Right atrium auricular region (tissue), 2 donors: ENCODE measurements around the gene IMPG2. TPM values are rescaled to one million over a fixed set of nuclear protein-coding genes. Genes with fewer than 3 reads are reported as not detected.

Experiments
- DNase-seq: peaks from one replicate; pipeline ENCODE4 v3.0.0-alpha.2; 2019; ENCODE audit warnings: low spot score
- H3K27ac ChIP-seq, 2 donors: fragments of 200-600 bp; sonication (generic); 1 replicate in 1 of 2; 2 replicates in 1 of 2; pipeline ENCODE4 v1.5.1; 2016 to 2019
- H3K27me3 ChIP-seq, 2 donors: fragments of 200-600 bp; sonication (generic); one replicate each; pipeline versions ENCODE4 v1.5.1 to v1.6.0; 2017 to 2019
- H3K36me3 ChIP-seq: fragments of 200-600 bp; sonication (generic); one replicate; pipeline ENCODE4 v1.5.1; 2016
- H3K4me1 ChIP-seq, 2 donors: fragments of 200-600 bp; sonication (generic); one replicate each; pipeline versions ENCODE4 v1.5.1 to v1.6.0; 2017 to 2019
- H3K4me3 ChIP-seq, 2 donors: fragments of 200-600 bp; sonication (generic); 1 replicate in 1 of 2; 2 replicates in 1 of 2; pipeline ENCODE4 v1.5.1; 2017 to 2019; ENCODE audit warnings: mild to moderate bottlenecking in 1 of 2, moderate library complexity in 1 of 2
- H3K9me3 ChIP-seq, 2 donors: fragments of 200-600 bp; sonication (generic); one replicate each; pipeline ENCODE4 v1.5.1; 2019
- CTCF ChIP-seq, 2 donors: fragments of 200-600 bp; sonication (generic); IDR thresholded peaks; one replicate each; pipeline ENCODE4 v1.5.1; 2019; ENCODE audit warnings: antibody characterized with exemption in 2 of 2
- total RNA-seq, 2 donors: library from RNA; depleted of rRNA; stranded (reverse); fragments of >200 nt; gene quantifications; one replicate each; pipeline ENCODE4 v1.1.0, GENCODE V29; 2016

The IMPG2 gene
- total RNA-seq, 2 donors from 2014 or later: 0.15 to 0.43 TPM

DNA sequence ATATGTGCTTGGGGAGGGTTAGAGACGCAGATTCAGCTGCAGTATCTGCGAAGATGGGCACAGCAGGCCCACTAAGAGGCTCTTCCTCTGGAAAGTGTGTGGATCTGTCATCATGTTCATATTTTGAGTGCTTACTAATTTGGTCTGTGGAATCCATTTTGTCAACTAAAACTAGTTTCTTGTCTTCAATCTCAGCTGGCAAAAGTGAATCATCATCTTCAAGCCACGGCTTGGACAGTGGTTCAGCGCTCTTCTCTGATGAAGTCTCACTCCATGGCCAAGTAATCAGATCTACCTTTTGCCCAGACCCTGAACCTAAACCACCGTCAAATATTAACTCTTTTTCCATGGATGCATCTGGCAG is 76.2 kb downstream of the IMPG2 start:
- Histone ChIP-seq H3K27ac (no peak overlapping the region), H3K9me3 (no peaks in the 10 kb centered on the region), H3K36me3 (no peaks in the 10 kb centered on the region), H3K4me1 (no peaks in the 10 kb centered on the region), H3K27me3 (no peaks in the 10 kb centered on the region), H3K4me3 (no peak overlapping the region)
- no peak for TF ChIP-seq CTCF (IDR thresholded peaks at IDR 0.05)
- DNase-seq: no peak

- Histone ChIP-seq H3K9me3 (no peaks in the 10 kb centered on the region), H3K36me3 (no peaks in the 10 kb centered on the region), H3K27ac (no peak overlapping the region), H3K27me3 (no peaks in the 10 kb centered on the region), H3K4me3 (no peak overlapping the region), H3K4me1 (no peaks in the 10 kb centered on the region)
- DNase-seq: no peak
- TF ChIP-seq CTCF (IDR thresholded peaks at IDR 0.05): no peak
These were observed 76.8 kb downstream of the IMPG2 start for GRCh38 chr3:101243285-101244211.

DNA sequence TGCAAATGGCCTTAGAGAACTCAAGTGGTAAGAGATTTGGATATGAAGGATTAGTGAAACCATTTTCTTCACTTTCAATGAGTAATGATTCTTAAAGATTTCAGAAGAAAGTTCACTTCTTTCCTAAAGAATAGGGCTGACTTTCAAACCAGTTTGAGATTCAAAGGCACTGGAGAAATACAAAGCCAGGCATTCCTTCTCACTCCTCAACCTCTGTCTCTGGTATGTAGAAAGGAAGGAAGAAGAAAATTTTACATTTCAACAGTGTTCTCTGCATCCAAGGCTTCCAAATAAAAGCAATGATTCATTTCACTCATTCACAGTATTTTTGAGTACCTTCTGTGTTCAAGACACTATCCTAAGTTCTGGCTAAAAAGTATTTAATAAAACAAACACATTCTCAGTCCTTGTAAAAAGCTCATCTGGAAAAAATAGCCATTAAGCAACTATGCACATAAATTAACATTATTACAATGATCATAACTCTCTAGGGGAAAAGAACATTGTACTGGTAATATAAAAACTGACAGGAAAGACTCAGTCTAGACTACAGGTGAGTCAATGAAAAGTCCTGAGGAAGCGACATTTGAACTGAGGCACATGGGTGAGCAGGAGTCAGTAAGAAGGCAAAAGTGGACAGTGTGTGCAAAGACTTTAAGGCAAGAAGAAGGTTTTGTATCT is 79.5 kb downstream of the IMPG2 start:
- Histone ChIP-seq H3K9me3 (no peaks in the 10 kb centered on the region), H3K27ac (no peak overlapping the region), H3K27me3 (no peaks in the 10 kb centered on the region), H3K4me1 (no peaks in the 10 kb centered on the region), H3K36me3 (no peaks in the 10 kb centered on the region), H3K4me3 (no peak overlapping the region)
- no peak for DNase-seq
- no peak for TF ChIP-seq CTCF (IDR thresholded peaks at IDR 0.05)

- Histone ChIP-seq H3K27ac (no peak overlapping the region), H3K4me3 (no peak overlapping the region), H3K27me3 (no peaks in the 10 kb centered on the region), H3K9me3 (no peaks in the 10 kb centered on the region), H3K36me3 (no peaks in the 10 kb centered on the region), H3K4me1 (no peaks in the 10 kb centered on the region)
- no peak for DNase-seq
- no peak for TF ChIP-seq CTCF (IDR thresholded peaks at IDR 0.05)
These were observed 85.3 kb downstream of the IMPG2 start for GRCh38 chr3:101235048-101235447.

DNA sequence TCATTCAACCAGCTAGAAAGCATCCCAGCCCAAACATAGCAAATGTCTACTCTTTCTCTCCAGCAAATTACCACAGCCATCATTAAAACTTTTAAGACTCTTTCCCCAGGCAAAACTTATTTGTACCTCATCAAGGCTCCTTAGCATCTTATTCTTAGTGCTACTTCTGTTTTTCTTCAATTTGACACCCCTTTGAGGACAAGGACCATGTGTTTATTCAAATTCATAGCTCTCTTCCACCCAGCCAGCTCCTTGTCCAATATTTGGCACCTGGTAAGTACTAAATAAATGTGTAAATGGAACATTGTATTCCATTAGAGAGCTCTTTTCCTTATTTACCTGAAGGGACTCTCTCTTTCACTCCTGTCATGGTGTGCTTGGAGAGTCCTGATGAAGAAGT is 89.8 kb downstream of the IMPG2 start:
- no peak overlapping the region for H3K4me3 ChIP-seq
- no peaks in the 10 kb centered on the region for H3K36me3 ChIP-seq
- H3K9me3 ChIP-seq: no peaks in the 10 kb centered on the region
- DNase-seq: no peak
- TF ChIP-seq CTCF (IDR thresholded peaks at IDR 0.05): no peak
- H3K27me3 ChIP-seq: no peaks in the 10 kb centered on the region
- no peaks in the 10 kb centered on the region for H3K4me1 ChIP-seq
- H3K27ac ChIP-seq: no peak overlapping the region
